Mesendoderm (in vitro differentiated cells): ENCODE data around the gene SOX6.
"Not testable (repeated sequence)": the region's sequence is repeated elsewhere in the genome, so short reads cannot be mapped to it uniquely, and the experiment has no call there.

ENCODE experiments used
- DNase-seq: peaks from one replicate; pipeline ENCODE4 v3.0.0; 2013
- H2AK5ac ChIP-seq: 2 replicates; pipeline ENCODE4 v1.6.1; 2013; ENCODE audit warnings: low read length, inconsistent platforms
- H2BK120ac ChIP-seq: 2 replicates; pipeline ENCODE4 v1.6.1; 2013; ENCODE audit warnings: low read depth, mild to moderate bottlenecking, low read length, moderate library complexity, mixed read lengths
- H2BK15ac ChIP-seq: replicated peaks from 2 replicates; pipeline ENCODE4 v1.6.1; 2013; ENCODE audit warnings: low read depth, mild to moderate bottlenecking, moderate library complexity
- H2BK5ac ChIP-seq: 2 replicates; pipeline ENCODE4 v1.6.1; 2013; ENCODE audit warnings: low read length, inconsistent platforms
- H3K18ac ChIP-seq: 2 replicates; pipeline ENCODE4 v1.6.1; 2013; ENCODE audit warnings: mild to moderate bottlenecking, low read length, mixed read lengths
- H3K23ac ChIP-seq: one replicate; pipeline ENCODE4 v1.6.1; 2013; ENCODE audit warnings: low read length
- H3K27ac ChIP-seq: 2 replicates; pipeline ENCODE4 v1.5.1; 2013; ENCODE audit warnings: low read depth, mild to moderate bottlenecking, inconsistent platforms, low read length, moderate library complexity
- H3K27me3 ChIP-seq: 2 replicates; pipeline ENCODE4 v1.6.1; 2013; ENCODE audit warnings: low read length, control low read depth, mild to moderate bottlenecking, inconsistent platforms; ENCODE audit not compliant: insufficient read depth, poor library complexity
- H3K36me3 ChIP-seq: 2 replicates; pipeline ENCODE4 v1.6.1; 2013; ENCODE audit warnings: low read length, inconsistent platforms; ENCODE audit not compliant: control insufficient read depth, insufficient read depth
- H3K4ac ChIP-seq: one replicate; pipeline ENCODE4 v1.6.1; 2013; ENCODE audit warnings: low read depth, mild to moderate bottlenecking, low read length, moderate library complexity
- H3K4me1 ChIP-seq: 2 replicates; pipeline ENCODE4 v1.6.1; 2013; ENCODE audit warnings: low read depth, low read length, inconsistent platforms; ENCODE audit not compliant: control insufficient read depth
- H3K4me2 ChIP-seq: 2 replicates; pipeline ENCODE4 v1.6.1; 2013; ENCODE audit warnings: low read length
- H3K4me3 ChIP-seq: 2 replicates; pipeline ENCODE4 v1.5.1; 2013; ENCODE audit warnings: mild to moderate bottlenecking, low read length
- H3K56ac ChIP-seq: one replicate; pipeline ENCODE4 v1.6.1; 2013; ENCODE audit warnings: low read length
- H3K79me1 ChIP-seq: 2 replicates; pipeline ENCODE4 v1.6.1; 2013; ENCODE audit warnings: low read length, inconsistent platforms
- H3K79me2 ChIP-seq: 2 replicates; pipeline ENCODE4 v1.6.1; 2013; ENCODE audit warnings: mild to moderate bottlenecking, low read length; ENCODE audit not compliant: control insufficient read depth, insufficient read depth
- H3K9ac ChIP-seq: 2 replicates; pipeline ENCODE4 v1.6.1; 2013; ENCODE audit warnings: low read length, inconsistent platforms
- H4K5ac ChIP-seq: one replicate; pipeline ENCODE4 v1.6.1; 2013; ENCODE audit warnings: low read length
- H4K8ac ChIP-seq: one replicate; pipeline ENCODE4 v1.6.1; 2013; ENCODE audit warnings: low read depth, mild to moderate bottlenecking, control low read depth, low read length, moderate library complexity
- WGBS: extraction: QIAGEN DNeasy Blood & Tissue Kit; methylation state at CpG from one replicate; pipeline ENCODE4 v1.1.7; 2013; ENCODE audit warnings: low lambda C conversion rate, missing lambda C conversion rate; ENCODE audit not compliant: insufficient coverage; ENCODE audit errors: extremely low coverage; 5-methylcytosine and 5-hydroxymethylcytosine counted together

Gene SOX6

DNA sequence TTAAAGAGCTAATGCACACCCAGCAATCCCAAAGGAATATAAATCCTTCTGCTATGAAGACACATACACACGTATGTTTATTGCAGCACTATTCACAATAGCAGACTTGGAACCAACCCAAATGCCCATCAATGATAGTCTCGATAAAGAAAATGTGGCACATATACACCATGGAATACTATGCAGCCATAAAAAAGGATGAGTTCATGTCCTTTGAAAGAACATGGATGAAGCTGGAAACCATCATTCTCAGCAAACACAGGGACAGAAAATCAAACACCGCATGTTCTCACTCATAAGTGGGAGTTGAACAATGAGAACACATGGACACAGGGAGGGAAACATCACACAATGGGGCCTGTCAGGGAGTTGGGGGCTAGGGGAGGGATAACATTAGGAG, 19.3 kb upstream of the SOX6 start:
- not testable (repeated sequence) for H3K9ac ChIP-seq, H2BK120ac ChIP-seq, H3K4me2 ChIP-seq, H3K4me3 ChIP-seq, H3K79me2 ChIP-seq, H4K8ac ChIP-seq, H3K4ac ChIP-seq, H2AK5ac ChIP-seq, H3K4me1 ChIP-seq, H3K18ac ChIP-seq, H2BK15ac ChIP-seq, DNase-seq, H3K27me3 ChIP-seq, H2BK5ac ChIP-seq, H3K23ac ChIP-seq, H3K56ac ChIP-seq, H3K36me3 ChIP-seq, H3K27ac ChIP-seq, H3K79me1 ChIP-seq, H4K5ac ChIP-seq
- no CpG with 5 or more reads among the region's 3 CpGs for WGBS

DNA sequence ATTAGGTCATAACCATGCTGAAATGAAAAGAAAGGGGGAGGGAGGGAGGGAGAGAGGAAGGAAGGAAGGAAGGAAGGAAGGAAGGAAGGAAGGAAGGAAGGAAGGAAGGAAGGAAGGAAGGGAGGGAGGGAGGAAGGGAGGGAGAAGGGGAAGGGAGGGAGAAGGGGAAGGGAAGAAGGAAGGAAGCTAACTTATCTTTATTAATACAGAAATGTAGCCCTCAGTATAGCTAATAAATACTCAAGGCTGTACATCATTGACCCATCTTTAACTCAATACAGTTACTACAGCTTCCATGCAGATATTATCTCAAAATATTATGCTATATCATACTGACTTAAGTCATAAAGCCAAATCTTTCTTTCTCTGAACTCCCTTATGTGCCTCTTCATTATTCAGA, 17.4 kb upstream of the SOX6 start:
- H3K27me3 ChIP-seq = no peaks in the 10 kb centered on the region
- no peak overlapping the region for H3K4me3 ChIP-seq
- no peak overlapping the region for H3K4ac ChIP-seq
- no peaks in the 10 kb centered on the region for H3K4me1 ChIP-seq
- H3K56ac ChIP-seq = no peak overlapping the region
- H3K36me3 ChIP-seq = no peaks in the 10 kb centered on the region
- no peak overlapping the region for H3K4me2 ChIP-seq
- DNase-seq = no peak
- no peak overlapping the region for H3K27ac ChIP-seq
- H3K9ac ChIP-seq = no peak overlapping the region
- no peak overlapping the region for H4K8ac ChIP-seq
- no peak overlapping the region for H2BK15ac ChIP-seq
- H3K18ac ChIP-seq = no peak overlapping the region
- H2BK5ac ChIP-seq = no peak overlapping the region
- no peak overlapping the region for H2BK120ac ChIP-seq
- no peak overlapping the region for H2AK5ac ChIP-seq
- H3K23ac ChIP-seq = no peak overlapping the region
- no peak overlapping the region for H4K5ac ChIP-seq
- no peaks in the 10 kb centered on the region for H3K79me1 ChIP-seq
- H3K79me2 ChIP-seq = no peaks in the 10 kb centered on the region

DNA sequence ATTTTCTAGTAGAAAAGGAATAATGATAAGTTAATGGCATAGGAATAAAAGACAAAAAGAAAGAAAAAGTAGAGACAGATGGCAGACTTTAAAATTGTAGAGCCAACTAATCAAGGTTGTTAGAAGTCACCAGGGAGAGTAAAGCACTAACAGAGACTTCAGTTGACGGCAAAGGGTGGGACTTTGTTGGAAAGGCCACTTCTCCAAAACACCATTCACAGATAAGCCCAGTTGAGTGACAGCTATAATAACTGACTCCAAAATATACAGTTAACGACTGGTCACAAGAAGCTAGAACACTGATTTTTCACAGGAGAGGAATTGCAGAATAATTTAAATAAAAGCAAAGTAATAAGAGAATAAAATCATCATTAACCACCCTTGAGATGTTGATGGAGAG, 16.0 kb upstream of the SOX6 start:
- no peak overlapping the region for H3K56ac ChIP-seq
- no peaks in the 10 kb centered on the region for H3K79me2 ChIP-seq
- H3K4me3 ChIP-seq = no peak overlapping the region
- H3K23ac ChIP-seq = no peak overlapping the region
- DNase-seq = no peak
- no peak overlapping the region for H3K4ac ChIP-seq
- WGBS = no CpG with 5 or more reads among the region's 2 CpGs
- H3K36me3 ChIP-seq = no peaks in the 10 kb centered on the region
- H3K18ac ChIP-seq = no peak overlapping the region
- H2BK15ac ChIP-seq = no peak overlapping the region
- H3K4me1 ChIP-seq = no peaks in the 10 kb centered on the region
- no peak overlapping the region for H4K5ac ChIP-seq
- no peak overlapping the region for H2BK5ac ChIP-seq
- H3K27ac ChIP-seq = no peak overlapping the region
- no peak overlapping the region for H2BK120ac ChIP-seq
- no peak overlapping the region for H2AK5ac ChIP-seq
- H3K79me1 ChIP-seq = no peaks in the 10 kb centered on the region
- no peak overlapping the region for H3K9ac ChIP-seq
- H3K27me3 ChIP-seq = no peaks in the 10 kb centered on the region
- no peak overlapping the region for H3K4me2 ChIP-seq
- H4K8ac ChIP-seq = no peak overlapping the region

DNA sequence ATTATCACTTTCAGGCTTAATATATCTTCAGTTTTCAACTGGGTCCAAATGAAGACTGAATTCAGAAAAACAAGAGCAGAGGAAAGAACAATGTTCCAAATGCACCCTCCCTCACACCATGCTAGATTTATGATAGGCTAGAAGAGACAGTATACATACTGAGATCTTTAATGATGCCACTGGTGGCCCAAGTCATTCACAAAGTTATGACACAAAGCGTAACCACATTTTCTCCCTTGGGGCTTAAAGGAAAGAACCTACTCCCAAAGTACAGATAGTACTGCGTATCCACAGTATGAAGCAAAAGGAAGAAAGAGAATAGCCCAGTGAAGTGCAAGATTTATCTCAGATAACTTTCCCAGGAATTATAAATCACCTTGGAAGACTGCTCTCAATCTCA, 10.9 kb upstream of the SOX6 start:
- H3K27ac ChIP-seq = no peak overlapping the region

DNA sequence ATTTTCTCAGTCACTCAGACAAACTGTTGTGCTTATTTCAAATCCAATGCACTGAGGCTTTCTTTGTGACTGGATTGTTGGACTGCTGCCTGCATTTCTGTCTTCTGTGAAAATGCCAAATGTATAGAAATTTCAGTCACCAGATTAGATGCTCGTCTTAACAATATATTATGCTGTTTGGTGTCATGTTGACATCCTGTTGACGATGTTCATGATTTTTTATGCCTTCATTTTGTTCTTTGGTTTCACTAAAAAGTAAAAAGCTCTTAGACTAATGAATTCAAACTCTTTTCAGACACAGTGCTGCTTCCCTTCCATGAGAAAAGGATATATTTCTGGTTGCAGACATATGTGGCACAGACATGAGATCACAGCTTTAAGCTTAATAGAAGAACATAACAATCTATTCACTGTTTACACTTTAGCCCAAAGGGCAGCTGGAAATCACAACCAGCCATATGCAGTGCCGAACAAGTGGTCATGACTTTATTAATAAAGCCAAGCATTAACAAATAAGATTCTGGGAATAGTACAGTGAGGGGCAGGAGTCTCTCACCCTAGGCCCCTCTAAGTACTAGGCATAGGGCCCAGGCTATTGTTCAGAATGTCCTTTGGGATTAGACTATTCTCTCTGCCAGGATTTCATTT, 9.4 kb upstream of the SOX6 start:
- no peak overlapping the region for H3K4ac ChIP-seq
- H3K4me3 ChIP-seq = no peak overlapping the region
- H3K9ac ChIP-seq = no peak overlapping the region
- no peak overlapping the region for H2BK5ac ChIP-seq
- no peak overlapping the region for H4K5ac ChIP-seq
- H3K36me3 ChIP-seq = no peaks in the 10 kb centered on the region
- no peaks in the 10 kb centered on the region for H3K79me1 ChIP-seq
- no peaks in the 10 kb centered on the region for H3K27me3 ChIP-seq
- no peak for DNase-seq
- H3K23ac ChIP-seq = no peak overlapping the region
- no peak overlapping the region for H2BK120ac ChIP-seq
- H2BK15ac ChIP-seq = no peak overlapping the region
- no CpG with 5 or more reads among the region's 3 CpGs for WGBS
- no peak overlapping the region for H3K18ac ChIP-seq
- H4K8ac ChIP-seq = no peak overlapping the region
- no peaks in the 10 kb centered on the region for H3K4me1 ChIP-seq
- no peak overlapping the region for H3K4me2 ChIP-seq
- H2AK5ac ChIP-seq = no peak overlapping the region
- no peaks in the 10 kb centered on the region for H3K79me2 ChIP-seq
- H3K56ac ChIP-seq = no peak overlapping the region
- H3K27ac ChIP-seq = no peak overlapping the region

More for the DNA sequence above, 10.9 kb upstream of the SOX6 start:
- Histone ChIP-seq H3K18ac (no peak overlapping the region), H4K5ac (no peak overlapping the region), H3K9ac (no peak overlapping the region), H3K4me3 (no peak overlapping the region), H4K8ac (no peak overlapping the region), H3K23ac (no peak overlapping the region), H2BK5ac (no peak overlapping the region), H3K4me1 (no peaks in the 10 kb centered on the region), H3K27me3 (no peaks in the 10 kb centered on the region), H2BK15ac (no peak overlapping the region), H3K4ac (no peak overlapping the region), H3K56ac (no peak overlapping the region), H2AK5ac (no peak overlapping the region), H3K4me2 (no peak overlapping the region), H2BK120ac (no peak overlapping the region), H3K79me1 (no peaks in the 10 kb centered on the region), H3K79me2 (no peaks in the 10 kb centered on the region), H3K36me3 (no peaks in the 10 kb centered on the region)
- no peak for DNase-seq
- no CpG with 5 or more reads among the region's 2 CpGs for WGBS

DNA sequence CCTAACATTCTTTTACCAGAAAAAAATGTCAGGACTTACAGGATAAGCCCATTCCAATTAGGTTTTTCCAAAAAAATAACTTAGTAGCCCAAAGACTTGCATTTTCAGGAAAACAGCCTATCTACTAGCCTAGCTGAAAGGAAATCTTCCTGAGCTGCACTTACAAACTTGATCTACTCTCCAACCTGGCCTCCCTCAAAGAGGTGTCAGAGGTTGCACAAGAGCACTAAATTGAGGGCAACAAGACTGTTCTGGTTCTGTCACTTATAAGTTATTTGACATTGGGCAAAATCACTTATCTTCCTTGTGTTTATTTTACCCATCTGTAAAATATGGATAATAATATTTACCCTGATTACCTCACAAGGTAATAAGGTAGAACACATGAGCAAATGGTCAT, 7.9 kb upstream of the SOX6 start:
- no peaks in the 10 kb centered on the region for H3K27me3 ChIP-seq
- H2BK120ac ChIP-seq = no peak overlapping the region

More for the DNA sequence above, 7.9 kb upstream of the SOX6 start:
- no peaks in the 10 kb centered on the region for H3K4me1 ChIP-seq
- no peak overlapping the region for H2AK5ac ChIP-seq
- no peak overlapping the region for H3K4ac ChIP-seq
- H4K5ac ChIP-seq = no peak overlapping the region
- no peak overlapping the region for H4K8ac ChIP-seq
- H2BK15ac ChIP-seq = no peak overlapping the region
- H3K79me1 ChIP-seq = no peaks in the 10 kb centered on the region
- H3K27ac ChIP-seq = no peak overlapping the region
- H2BK5ac ChIP-seq = no peak overlapping the region
- no peak overlapping the region for H3K56ac ChIP-seq
- H3K4me2 ChIP-seq = no peak overlapping the region
- H3K23ac ChIP-seq = no peak overlapping the region
- no peaks in the 10 kb centered on the region for H3K36me3 ChIP-seq
- DNase-seq = no peak
- no peak overlapping the region for H3K18ac ChIP-seq
- H3K4me3 ChIP-seq = no peak overlapping the region
- H3K9ac ChIP-seq = no peak overlapping the region
- no peaks in the 10 kb centered on the region for H3K79me2 ChIP-seq
